ENCODE data around the gene RAX. TPM values are rescaled to one million over a fixed set of nuclear protein-coding genes. Genes with fewer than 3 reads are reported as not detected.

The RAX gene
- total and polyA plus RNA-seq, 10 donors: 0.03 TPM; not detected in 9

DNA sequence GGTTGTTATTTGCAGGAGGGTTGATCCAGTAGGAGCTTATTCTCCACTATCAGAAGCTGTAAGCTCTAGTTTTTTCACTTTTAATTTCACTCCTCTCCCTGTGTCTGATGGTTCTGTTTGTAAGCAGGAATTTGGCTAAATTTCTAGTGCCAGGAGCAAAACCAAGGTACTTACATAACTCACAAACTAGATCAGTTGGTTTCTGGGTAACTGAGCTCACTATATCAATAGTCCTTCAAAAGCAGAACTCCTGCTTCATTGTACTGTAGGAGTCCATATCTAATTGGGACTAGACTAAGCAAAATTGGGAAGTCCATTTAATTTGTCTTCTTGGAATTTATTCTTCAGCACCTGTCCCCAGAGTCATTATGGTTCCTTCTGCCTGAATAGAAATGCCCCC lies 20.1 kb upstream of the RAX start:
- H3K27ac ChIP-seq: no peak overlapping the region
- no peak overlapping the region for H3K4me3 ChIP-seq
- no peaks in the 10 kb centered on the region for H3K9me3 ChIP-seq
- peaks cover 0 to 28% (median 0%) of the 10 kb centered on the region in 7 donors for H3K27me3 ChIP-seq (replicated peaks in 1 of 7)
- no peaks in the 10 kb centered on the region for H3K36me3 ChIP-seq
- intact Hi-C loops (cut with DNase I; ENCODE audit: low total_unique reads): no loop called here
- no peaks in the 10 kb centered on the region for H3K4me1 ChIP-seq
- DNase-seq: no peak
- no peak for TF ChIP-seq POLR2A (IDR thresholded peaks at IDR 0.05)
- TF ChIP-seq, protein P1, sequence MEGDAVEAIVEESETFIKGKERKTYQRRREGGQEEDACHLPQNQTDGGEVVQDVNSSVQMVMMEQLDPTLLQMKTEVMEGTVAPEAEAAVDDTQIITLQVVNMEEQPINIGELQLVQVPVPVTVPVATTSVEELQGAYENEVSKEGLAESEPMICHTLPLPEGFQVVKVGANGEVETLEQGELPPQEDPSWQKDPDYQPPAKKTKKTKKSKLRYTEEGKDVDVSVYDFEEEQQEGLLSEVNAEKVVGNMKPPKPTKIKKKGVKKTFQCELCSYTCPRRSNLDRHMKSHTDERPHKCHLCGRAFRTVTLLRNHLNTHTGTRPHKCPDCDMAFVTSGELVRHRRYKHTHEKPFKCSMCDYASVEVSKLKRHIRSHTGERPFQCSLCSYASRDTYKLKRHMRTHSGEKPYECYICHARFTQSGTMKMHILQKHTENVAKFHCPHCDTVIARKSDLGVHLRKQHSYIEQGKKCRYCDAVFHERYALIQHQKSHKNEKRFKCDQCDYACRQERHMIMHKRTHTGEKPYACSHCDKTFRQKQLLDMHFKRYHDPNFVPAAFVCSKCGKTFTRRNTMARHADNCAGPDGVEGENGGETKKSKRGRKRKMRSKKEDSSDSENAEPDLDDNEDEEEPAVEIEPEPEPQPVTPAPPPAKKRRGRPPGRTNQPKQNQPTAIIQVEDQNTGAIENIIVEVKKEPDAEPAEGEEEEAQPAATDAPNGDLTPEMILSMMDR (IDR thresholded peaks at IDR 0.05 in 8 of 11, conservative IDR thresholded peaks at IDR 0.05 in 3 of 11): no peak
- no peak for TF ChIP-seq POLR2AphosphoS5 (IDR thresholded peaks at IDR 0.05)

DNA sequence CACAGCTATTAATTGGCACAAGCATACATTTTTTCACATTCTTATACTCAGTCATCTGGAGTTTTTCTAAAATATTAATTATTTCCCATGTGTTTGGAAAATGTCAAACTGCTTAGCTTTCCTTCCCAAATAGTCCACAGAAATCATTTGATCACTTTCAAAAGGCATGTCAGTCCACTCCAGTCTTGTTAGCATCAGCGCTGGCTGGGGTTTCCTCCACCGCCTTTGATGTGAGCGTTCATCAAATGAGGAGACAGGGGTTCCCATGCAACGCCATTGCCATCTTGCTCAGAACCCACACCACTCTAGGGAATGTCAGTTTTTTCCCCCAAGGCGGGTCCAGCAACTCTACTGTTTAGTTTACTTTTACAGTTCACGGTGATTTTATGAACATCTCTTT lies 13.1 kb upstream of the RAX start:
- no peaks in the 10 kb centered on the region for H3K4me1 ChIP-seq
- no peak overlapping the region for H3K4me3 ChIP-seq
- H3K36me3 ChIP-seq: no peaks in the 10 kb centered on the region
- DNase-seq: no peak
- H3K9me3 ChIP-seq: no peaks in the 10 kb centered on the region
- no peak overlapping the region for H3K27ac ChIP-seq
- intact Hi-C loops (cut with DNase I; ENCODE audit: low total_unique reads): no loop called here
- H3K27me3 ChIP-seq (replicated peaks in 1 of 7): peaks cover 0 to 49% (median 4%) of the 10 kb centered on the region in 7 donors
- TF ChIP-seq, protein P1 (IDR thresholded peaks at IDR 0.05 in 8 of 11, conservative IDR thresholded peaks at IDR 0.05 in 3 of 11): no peak
- no peak for TF ChIP-seq POLR2AphosphoS5 (IDR thresholded peaks at IDR 0.05)
- no peak for TF ChIP-seq POLR2A (IDR thresholded peaks at IDR 0.05)
- WGBS, 5 donors: 60 to 84% (median 80%) methylated on average over 6 of the region's 6 CpGs

DNA sequence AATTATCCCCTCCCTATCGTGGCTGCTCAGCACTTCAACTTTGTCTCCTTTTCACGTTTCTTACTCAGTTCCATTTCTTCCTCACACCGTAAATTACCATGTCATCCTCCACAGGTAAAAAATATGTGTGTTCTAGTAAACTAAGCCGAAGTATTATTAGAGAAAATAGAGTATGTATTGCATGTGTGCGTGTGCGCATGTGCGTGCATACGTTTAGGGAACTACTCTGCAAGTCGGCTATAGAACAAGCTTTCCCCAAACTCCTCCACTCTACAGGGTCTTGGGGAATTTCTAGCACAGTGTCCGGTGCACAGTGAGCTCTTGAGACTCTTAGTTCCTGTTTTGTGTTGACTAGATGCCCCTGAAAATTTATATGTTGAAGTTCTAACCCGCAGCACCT lies 9.1 kb upstream of the RAX start:
- intact Hi-C loops (cut with DNase I; ENCODE audit: low total_unique reads): no loop called here
- 75 to 81% (median 78%) methylated on average over 11 of the region's 11 CpGs for WGBS, 5 donors
- no peak overlapping the region for H3K4me3 ChIP-seq
- H3K4me1 ChIP-seq: no peaks in the 10 kb centered on the region
- no peaks in the 10 kb centered on the region for H3K36me3 ChIP-seq
- peaks cover 0 to 86% (median 16%) of the 10 kb centered on the region in 7 donors for H3K27me3 ChIP-seq (replicated peaks in 1 of 7)
- H3K9me3 ChIP-seq: no peaks in the 10 kb centered on the region
- no peak overlapping the region for H3K27ac ChIP-seq
- TF ChIP-seq, protein P1 (IDR thresholded peaks at IDR 0.05 in 8 of 11, conservative IDR thresholded peaks at IDR 0.05 in 3 of 11): no peak
- TF ChIP-seq POLR2AphosphoS5 (IDR thresholded peaks at IDR 0.05): no peak
- TF ChIP-seq POLR2A (IDR thresholded peaks at IDR 0.05): no peak
- DNase-seq: no peak

DNA sequence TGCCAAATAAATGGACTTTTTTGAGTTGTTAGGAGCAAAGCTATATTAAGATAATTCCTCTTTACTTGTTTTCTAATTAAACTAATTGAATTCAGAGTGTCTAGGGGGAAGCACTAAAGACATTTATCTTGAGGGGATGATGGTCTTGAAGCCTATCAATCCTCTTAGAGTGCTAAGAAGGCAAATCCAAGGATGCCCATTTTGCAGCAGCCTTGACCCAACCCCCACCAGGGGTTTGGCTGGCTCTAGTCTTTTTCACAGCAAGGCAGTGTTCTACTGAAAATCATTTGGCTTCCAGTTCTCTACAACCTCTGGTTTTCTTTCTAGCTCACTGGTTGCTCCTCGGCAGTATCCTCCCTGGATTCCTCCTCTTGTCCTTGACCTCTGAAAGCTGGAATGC lies 6.5 kb upstream of the RAX start:
- no peaks in the 10 kb centered on the region for H3K4me1 ChIP-seq
- no peak for DNase-seq

More for the DNA sequence above, 6.5 kb upstream of the RAX start:
- no peak overlapping the region for H3K4me3 ChIP-seq
- intact Hi-C loops (cut with DNase I; ENCODE audit: low total_unique reads): no loop called here
- no peaks in the 10 kb centered on the region for H3K36me3 ChIP-seq
- 50 to 84% (median 63%) methylated on average over 1 of the region's 1 CpG for WGBS, 5 donors
- no peak overlapping the region for H3K27ac ChIP-seq
- TF ChIP-seq, protein P1 (IDR thresholded peaks at IDR 0.05 in 8 of 11, conservative IDR thresholded peaks at IDR 0.05 in 3 of 11): no peak
- no peak for TF ChIP-seq POLR2A (IDR thresholded peaks at IDR 0.05)
- TF ChIP-seq POLR2AphosphoS5 (IDR thresholded peaks at IDR 0.05): no peak
- H3K9me3 ChIP-seq: no peaks in the 10 kb centered on the region
- H3K27me3 ChIP-seq (replicated peaks in 1 of 7): peaks cover 0 to 94% (median 31%) of the 10 kb centered on the region in 7 donors
